HG03135 (cell line): ENCODE results near the gene TLDC2.

Experiments
- ATAC-seq: cut with Tn5 transposase; IDR thresholded peaks from one replicate; pipeline ENCODE4 v1.9.1; 2021; ENCODE audit warnings: mild to moderate bottlenecking, moderate library complexity; ENCODE audit not compliant: unreplicated experiment

Gene TLDC2

GRCh38 chr20:36849333-36850065 is 26.4 kb upstream of the TLDC2 start:
- no peak for ATAC-seq

DNA sequence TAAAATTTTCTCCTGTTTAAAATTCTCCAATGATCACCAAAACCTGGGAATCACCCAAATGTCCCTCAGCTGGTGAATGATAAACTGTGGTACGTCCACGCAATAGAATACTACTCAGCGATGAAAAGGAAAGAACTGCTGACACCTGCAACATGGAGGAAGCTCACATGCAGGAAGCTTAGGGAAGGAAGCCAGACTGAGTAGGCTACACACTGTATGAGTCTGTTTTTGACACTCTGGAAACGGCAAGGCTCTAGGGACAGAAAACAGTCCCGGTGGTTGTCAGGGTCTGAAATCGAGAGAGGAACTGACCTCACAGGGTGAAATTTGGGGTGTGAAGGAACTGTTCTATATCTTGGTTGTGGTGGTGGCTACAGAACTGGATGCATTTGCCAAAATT is 25.2 kb upstream of the TLDC2 start:
- no peak for ATAC-seq

DNA sequence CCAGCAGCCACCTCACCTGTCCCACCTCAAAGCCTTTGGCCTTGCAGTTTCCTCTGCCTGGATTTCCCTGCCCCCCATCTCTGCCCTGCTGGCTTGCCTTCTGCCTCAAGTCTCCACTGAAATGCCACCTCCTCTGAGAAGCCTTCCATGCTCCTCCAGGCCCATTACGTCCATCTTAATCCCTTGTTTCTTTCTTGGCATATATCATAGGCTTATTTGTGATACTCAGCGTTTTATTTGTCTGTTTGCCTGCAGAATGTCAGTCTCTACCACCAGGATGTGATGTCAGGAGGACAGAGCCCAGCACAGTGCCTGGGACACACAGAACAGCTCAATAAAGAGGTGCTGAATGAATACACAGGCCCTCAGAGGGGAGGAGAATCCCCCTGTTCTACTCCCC is 24.4 kb upstream of the TLDC2 start:
- ATAC-seq = no peak

DNA sequence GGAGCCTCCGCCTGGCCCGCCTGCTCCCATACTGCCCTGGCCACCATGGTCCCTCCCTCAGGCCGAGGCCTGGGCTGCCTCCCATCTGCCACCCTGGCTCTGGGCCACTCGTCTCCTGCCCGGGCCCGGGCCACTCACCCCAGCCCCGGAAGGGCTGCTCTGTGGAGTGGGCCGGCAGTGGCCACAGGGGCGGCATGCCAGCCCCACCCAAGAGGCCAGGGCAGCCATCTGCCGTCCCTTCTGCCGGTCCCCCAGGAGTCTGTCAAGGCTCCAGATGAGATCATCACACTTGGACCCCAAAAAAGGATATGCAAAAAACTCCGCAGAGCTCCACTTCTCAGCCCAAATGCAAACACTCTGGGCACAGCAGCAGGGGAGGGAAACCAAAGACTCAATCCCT is 23.8 kb upstream of the TLDC2 start:
- ATAC-seq = no peak

- ATAC-seq = no peak
These were observed 21.3 kb upstream of the TLDC2 start for GRCh38 chr20:36854348-36855240.

- ATAC-seq = no peak
These were observed 20.7 kb upstream of the TLDC2 start for GRCh38 chr20:36855241-36855657.

GRCh38 chr20:36856195-36856594 is 19.7 kb upstream of the TLDC2 start:
- no peak for ATAC-seq

DNA sequence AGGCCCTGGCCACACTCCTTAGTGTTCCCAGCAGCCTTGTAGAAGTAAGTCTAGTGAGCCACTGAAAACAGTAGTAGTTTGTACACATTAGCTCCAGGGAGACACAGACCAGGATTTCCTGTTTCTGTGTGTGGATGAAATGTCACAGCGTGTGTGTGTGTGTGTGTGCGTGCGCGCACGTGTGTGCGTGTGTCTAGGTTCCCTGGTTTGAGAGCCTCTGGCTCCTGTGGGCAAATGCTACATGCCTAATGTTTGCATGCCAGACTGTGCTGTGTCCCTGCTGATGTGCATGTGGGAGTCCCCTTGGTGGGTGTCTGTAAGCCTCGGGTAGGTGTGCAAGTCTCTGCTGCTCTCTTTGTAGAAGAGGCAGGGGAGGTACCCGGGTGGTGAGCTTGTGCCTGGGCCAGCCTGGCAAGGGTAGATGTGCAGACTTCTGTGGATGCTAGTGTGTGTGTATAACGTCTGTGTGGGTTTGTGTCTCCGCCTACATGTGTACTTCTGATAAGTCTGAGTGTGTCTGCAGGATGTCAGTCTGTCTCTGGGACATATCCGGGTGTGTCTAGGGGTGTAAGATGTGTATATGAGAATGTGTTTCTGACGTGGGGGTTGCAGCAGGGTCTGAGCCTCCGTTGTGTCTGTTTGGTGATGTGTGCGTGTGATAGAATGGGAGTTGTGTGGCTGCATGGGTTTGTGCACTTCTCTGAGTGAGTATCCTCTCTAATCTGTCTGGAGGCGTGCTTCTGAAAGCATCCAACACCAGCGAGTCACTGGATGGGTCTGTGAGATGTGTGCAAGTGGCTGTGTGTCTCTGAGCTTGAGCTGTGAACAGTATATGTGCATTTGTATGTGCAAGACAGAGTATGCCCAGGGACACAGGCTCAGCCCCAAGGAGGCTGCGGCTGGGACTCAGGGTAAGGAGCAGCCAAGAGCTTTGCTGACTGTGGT is 19.0 kb upstream of the TLDC2 start:
- no peak for ATAC-seq

DNA sequence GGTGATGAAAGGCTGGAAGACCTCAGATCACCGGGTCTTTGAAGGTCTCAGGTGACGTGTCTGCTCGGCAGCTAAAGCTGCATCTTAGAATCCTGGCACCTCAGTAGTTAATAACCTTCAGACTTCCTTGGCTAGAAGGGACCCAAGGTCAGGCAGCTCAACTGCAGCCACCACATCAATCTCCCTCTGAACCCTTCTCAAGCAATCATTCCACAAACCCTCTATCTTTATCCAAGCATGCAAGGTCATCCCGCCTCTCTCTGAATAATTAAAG is 16.7 kb upstream of the TLDC2 start:
- ATAC-seq = no peak

GRCh38 chr20:36859700-36860330 is 16.1 kb upstream of the TLDC2 start:
- no peak for ATAC-seq

GRCh38 chr20:36860339-36860738 is 15.6 kb upstream of the TLDC2 start:
- ATAC-seq = no peak

DNA sequence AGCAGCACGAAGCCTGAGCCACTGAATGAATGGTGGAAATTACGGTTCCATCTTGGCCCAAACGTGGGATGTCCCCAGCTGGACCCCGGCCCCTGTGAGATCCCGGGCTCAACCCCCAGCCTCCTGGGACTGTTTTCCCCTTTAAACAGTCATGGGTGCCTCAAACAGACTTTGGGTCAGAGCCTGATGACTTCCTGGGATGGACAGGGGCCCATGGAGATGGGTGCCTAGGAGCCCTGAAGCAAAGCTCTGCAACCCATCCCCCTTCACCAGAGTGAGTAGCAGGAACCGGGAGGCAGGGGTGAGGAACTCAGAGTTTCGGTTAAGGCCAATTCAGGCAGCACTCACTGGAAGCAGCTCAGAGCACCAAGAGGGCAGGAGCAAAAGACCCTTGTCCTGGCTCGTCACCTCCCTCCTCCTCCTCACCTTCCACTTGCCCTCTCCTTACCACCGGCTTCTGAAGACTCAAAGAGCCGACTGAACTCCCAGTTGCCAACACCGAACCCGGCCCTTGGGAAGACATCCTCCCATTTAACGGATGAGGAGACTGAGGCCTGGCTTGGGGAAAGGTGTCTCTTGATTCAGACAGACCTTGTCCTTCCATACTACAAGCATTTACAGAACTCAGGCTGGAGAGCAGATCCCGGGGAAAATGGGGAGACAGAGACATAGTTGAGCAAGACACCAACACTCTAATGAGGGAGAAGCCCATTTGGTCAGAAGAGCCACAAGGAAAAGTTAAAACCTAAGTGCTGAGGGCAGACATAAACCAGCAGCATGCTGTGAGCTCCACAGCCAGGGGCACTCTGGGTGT is 14.9 kb upstream of the TLDC2 start:
- ATAC-seq = no peak

- no peak for ATAC-seq
These were observed 14.4 kb upstream of the TLDC2 start for GRCh38 chr20:36861625-36861874.

GRCh38 chr20:36861875-36862801 is 13.8 kb upstream of the TLDC2 start:
- no peak for ATAC-seq

DNA sequence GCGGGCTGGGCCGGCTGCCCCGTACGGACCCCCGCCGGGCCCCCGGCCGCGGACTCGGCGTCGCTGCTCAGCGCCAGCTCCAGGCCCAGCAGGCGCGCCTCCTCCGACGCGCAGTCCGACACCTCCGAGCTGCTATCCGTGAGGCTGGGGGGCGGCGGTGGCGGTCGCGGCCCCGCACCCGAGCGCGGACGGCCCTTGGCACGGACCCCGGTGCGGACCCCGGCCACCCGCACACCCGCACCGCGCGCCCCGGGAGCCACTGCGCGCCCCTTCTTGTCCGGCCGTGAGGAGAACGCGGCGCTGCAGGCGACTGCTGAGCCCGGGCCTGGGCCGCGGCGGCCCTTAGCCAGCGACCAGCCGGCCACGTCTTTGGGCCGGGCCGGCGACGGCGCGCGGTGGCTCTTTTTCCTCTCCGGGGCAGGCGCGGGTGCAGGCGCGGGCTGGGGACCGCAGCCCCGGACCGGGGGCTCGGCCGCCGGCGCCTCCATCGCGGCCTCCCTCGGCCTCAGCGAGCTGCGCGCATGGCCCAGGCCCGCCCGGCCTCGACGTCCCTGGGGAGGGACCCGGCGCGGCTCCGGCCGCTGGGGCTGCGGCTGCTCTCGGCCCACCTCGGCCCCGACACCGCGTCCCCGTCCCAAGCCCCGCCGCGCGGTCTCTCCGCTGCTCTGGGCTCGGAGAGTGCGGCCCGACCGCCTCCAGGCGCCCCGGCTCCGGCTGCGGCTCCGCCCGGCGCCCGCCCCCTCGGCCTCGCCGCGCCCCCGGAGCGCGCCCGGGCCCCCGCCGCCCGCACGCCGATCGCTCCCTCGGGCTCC is 12.9 kb upstream of the TLDC2 start:
- peak; percentile 48 for ATAC-seq

GRCh38 chr20:36865076-36865860 is 10.7 kb upstream of the TLDC2 start:
- no peak for ATAC-seq

- no peak for ATAC-seq
These were observed 10.1 kb upstream of the TLDC2 start for GRCh38 chr20:36865861-36866149.

GRCh38 chr20:36866164-36866563 is 9.8 kb upstream of the TLDC2 start:
- no peak for ATAC-seq
